Measurements from ENCODE around the gene ADPRHL1.

ADPRHL1 gene

GRCh38 chr13:113489171-113489548, 35.9 kb upstream of the ADPRHL1 start:
- no peak for TF ChIP-seq CTCF (IDR thresholded peaks at IDR 0.05; ENCODE audit: extremely low read depth, missing control alignments)
- DNase-seq (ENCODE audit: low spot score): no peak

GRCh38 chr13:113488283-113488682, 35.0 kb upstream of the ADPRHL1 start:
- no peak for TF ChIP-seq CTCF (IDR thresholded peaks at IDR 0.05; ENCODE audit: extremely low read depth, missing control alignments)
- no peak for DNase-seq (ENCODE audit: low spot score)

GRCh38 chr13:113486698-113487097, 33.4 kb upstream of the ADPRHL1 start:
- no peak for TF ChIP-seq CTCF (IDR thresholded peaks at IDR 0.05; ENCODE audit: extremely low read depth, missing control alignments)
- no peak for DNase-seq (ENCODE audit: low spot score)

GRCh38 chr13:113485545-113485944, 32.3 kb upstream of the ADPRHL1 start:
- no peak for TF ChIP-seq CTCF (IDR thresholded peaks at IDR 0.05; ENCODE audit: extremely low read depth, missing control alignments)
- no peak for DNase-seq (ENCODE audit: low spot score)

- TF ChIP-seq CTCF (IDR thresholded peaks at IDR 0.05; ENCODE audit: extremely low read depth, missing control alignments): no peak
- DNase-seq (ENCODE audit: low spot score): no peak
Measured at GRCh38 chr13:113483504-113484293, 30.4 kb upstream of the ADPRHL1 start.

- no peak for DNase-seq (ENCODE audit: low spot score)
- TF ChIP-seq CTCF (IDR thresholded peaks at IDR 0.05; ENCODE audit: extremely low read depth, missing control alignments): no peak
Measured at GRCh38 chr13:113483081-113483480, 29.8 kb upstream of the ADPRHL1 start.

- TF ChIP-seq CTCF (IDR thresholded peaks at IDR 0.05; ENCODE audit: extremely low read depth, missing control alignments): no peak
- no peak for DNase-seq (ENCODE audit: low spot score)
Measured at GRCh38 chr13:113479179-113479578, 25.9 kb upstream of the ADPRHL1 start.
